ENCODE results near the gene APBB2.

DNA sequence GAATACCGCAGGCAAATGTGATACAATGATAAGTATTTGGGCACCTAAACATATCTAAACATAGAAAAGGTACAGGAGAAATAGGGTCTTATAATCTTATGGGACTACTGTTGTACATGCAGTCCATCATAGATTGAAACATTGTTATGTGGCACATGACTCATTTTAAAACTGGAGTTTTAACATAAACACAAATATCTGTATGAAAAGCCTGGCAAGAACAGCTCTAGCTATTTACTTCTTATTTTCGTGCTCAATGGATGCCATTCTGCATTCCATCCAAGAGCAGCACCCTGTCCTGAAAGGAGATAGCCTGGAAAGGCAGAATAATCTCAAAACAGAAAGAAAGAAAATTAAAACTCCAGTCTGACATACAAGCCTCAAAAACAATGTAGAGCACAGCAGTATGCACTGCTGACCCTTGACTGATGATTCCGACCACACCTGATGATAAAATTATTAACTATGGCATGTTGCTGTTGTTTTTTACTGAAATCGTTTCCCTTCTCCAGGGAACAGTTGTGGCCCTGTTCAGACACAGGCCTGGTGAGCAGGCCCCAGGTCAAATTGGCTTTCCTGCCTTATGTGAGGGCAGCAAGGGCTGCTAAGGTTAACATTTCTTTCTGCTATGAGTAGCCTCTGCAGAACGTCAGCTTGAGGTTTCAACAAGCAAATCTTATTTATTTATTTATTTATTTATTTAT lies 152.7 kb downstream of the APBB2 start:
- TF ChIP-seq, protein P1, sequence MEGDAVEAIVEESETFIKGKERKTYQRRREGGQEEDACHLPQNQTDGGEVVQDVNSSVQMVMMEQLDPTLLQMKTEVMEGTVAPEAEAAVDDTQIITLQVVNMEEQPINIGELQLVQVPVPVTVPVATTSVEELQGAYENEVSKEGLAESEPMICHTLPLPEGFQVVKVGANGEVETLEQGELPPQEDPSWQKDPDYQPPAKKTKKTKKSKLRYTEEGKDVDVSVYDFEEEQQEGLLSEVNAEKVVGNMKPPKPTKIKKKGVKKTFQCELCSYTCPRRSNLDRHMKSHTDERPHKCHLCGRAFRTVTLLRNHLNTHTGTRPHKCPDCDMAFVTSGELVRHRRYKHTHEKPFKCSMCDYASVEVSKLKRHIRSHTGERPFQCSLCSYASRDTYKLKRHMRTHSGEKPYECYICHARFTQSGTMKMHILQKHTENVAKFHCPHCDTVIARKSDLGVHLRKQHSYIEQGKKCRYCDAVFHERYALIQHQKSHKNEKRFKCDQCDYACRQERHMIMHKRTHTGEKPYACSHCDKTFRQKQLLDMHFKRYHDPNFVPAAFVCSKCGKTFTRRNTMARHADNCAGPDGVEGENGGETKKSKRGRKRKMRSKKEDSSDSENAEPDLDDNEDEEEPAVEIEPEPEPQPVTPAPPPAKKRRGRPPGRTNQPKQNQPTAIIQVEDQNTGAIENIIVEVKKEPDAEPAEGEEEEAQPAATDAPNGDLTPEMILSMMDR (IDR thresholded peaks at IDR 0.05; ENCODE audit: low read depth, low read length, poor library complexity, severe bottlenecking) = no peak
- no peak for TF ChIP-seq EZH2phosphoT487 (IDR thresholded peaks at IDR 0.05; ENCODE audit: borderline replicate concordance, low read length)

Measured in DOHH2 (cell line).